K562 (cell line): ENCODE results near the gene UQCRH. TPM values are rescaled to one million over a fixed set of nuclear protein-coding genes. Genes with fewer than 3 reads are reported as not detected.

Source experiments
- ATAC-seq: fragments of 200-7000 bp; cut with Tn5 transposase; 3 replicates; pipeline ENCODE4 v1.9.1; 2020; ENCODE audit warnings: moderate library complexity
- BruUV-seq: library from RNA; stranded (reverse); fragments of 400-500 nt; replicated peaks from 2 replicates; lab custom pipeline; 2021; lab: Mats Ljungman, UMichigan
- CTCF ChIA-PET: fragments of 300-600 bp; formaldehyde crosslinking; extraction: SDS; loops from one replicate; lab custom pipeline; 2021; ENCODE audit warnings: low intra/inter-chr PET ratio; lab: Yijun Ruan, JAX
- POLR2A ChIA-PET: fragments of 300-600, 350-650 bp; sonication (Branson Sonifier 250); formaldehyde crosslinking; extraction: SDS; loops from one replicate; lab custom pipeline; 2021; ENCODE audit warnings: antibody characterized with exemption, inconsistent platforms; lab: Yijun Ruan, JAX
- DNase-seq, 4 experiments: peaks; one replicate each; pipeline versions ENCODE4 v3.0.0 to v3.0.0-alpha.2; 2011 to 2018; ENCODE audit warnings: low spot score in 3 of 4, mixed read lengths in 3 of 4; ENCODE audit errors: extremely low read depth in 1 of 4
- FAIRE-seq: peaks from 2 replicates; lab custom pipeline; 2011; peaks lifted over from hg19 to GRCh38; lab: Jason Lieb, UNC
- H2AFZ ChIP-seq: 2 replicates; pipeline ENCODE4 v1.6.0; 2011; ENCODE audit warnings: low read depth, low read length, control low read depth, inconsistent platforms
- H3K27ac ChIP-seq: fragments of 200-600 bp; 3 replicates; pipeline ENCODE4 v1.8.0; 2011; ENCODE audit warnings: low read depth, mild to moderate bottlenecking, control low read depth, inconsistent platforms, low read length, moderate library complexity, mixed read lengths; ENCODE audit errors: extremely low read depth
- H3K27me3 ChIP-seq, 2 experiments: fragments of 300-600 bp in 1 of 2; 2 replicates in 1 of 2; 3 replicates in 1 of 2; pipeline versions ENCODE4 v1.6.0 to v1.8.0; 2011; ENCODE audit warnings: inconsistent platforms in 2 of 2, low read length in 2 of 2, mild to moderate bottlenecking in 1 of 2, mixed read lengths in 1 of 2, moderate library complexity in 1 of 2; ENCODE audit not compliant: control insufficient read depth in 2 of 2, insufficient read depth in 2 of 2
- H3K36me3 ChIP-seq: fragments of 300-600 bp; 3 replicates; pipeline ENCODE4 v1.8.0; 2011; ENCODE audit warnings: mild to moderate bottlenecking, low read length, inconsistent platforms; ENCODE audit not compliant: control insufficient read depth, insufficient read depth
- H3K4me1 ChIP-seq, 2 experiments: fragments of 200-600 bp in 1 of 2; replicated peaks in 1 of 2; 2 replicates in 1 of 2; 3 replicates in 1 of 2; pipeline versions ENCODE4 v1.5.1 to v1.8.0; 2011; ENCODE audit warnings: inconsistent platforms in 2 of 2, low read length in 2 of 2, mild to moderate bottlenecking in 1 of 2, mixed read lengths in 1 of 2, moderate library complexity in 1 of 2; ENCODE audit not compliant: control insufficient read depth in 2 of 2, insufficient read depth in 2 of 2
- H3K4me2 ChIP-seq: 2 replicates; pipeline ENCODE4 v1.6.1; 2011; ENCODE audit warnings: low read length, control low read depth, inconsistent platforms, mixed read lengths; ENCODE audit not compliant: insufficient read depth
- H3K4me3 ChIP-seq: fragments of 200-600 bp; sonication (generic), shearing (Covaris generic); 2 replicates; pipeline ENCODE4 v1.5.1; 2016; ENCODE audit warnings: control low read depth, inconsistent platforms
- H3K79me2 ChIP-seq: fragments of 200-600 bp; 3 replicates; pipeline ENCODE4 v1.8.0; 2011; ENCODE audit warnings: low read length, inconsistent platforms; ENCODE audit not compliant: control insufficient read depth, insufficient read depth
- H3K9ac ChIP-seq, 2 experiments: 2 replicates each; pipeline versions ENCODE4 v1.6.0 to v1.6.1; 2011; ENCODE audit warnings: low read depth in 2 of 2, low read length in 2 of 2, control low read depth in 1 of 2, inconsistent platforms in 1 of 2, mild to moderate bottlenecking in 1 of 2, mixed read lengths in 1 of 2; ENCODE audit not compliant: insufficient read depth in 1 of 2
- H3K9me1 ChIP-seq: one replicate; pipeline ENCODE4 v1.6.0; 2011; ENCODE audit warnings: inconsistent platforms, mild to moderate bottlenecking, low read length, moderate library complexity; ENCODE audit not compliant: control insufficient read depth, insufficient read depth
- H3K9me3 ChIP-seq: replicated peaks from 2 replicates; pipeline ENCODE4 v1.5.1; 2011; ENCODE audit warnings: low read depth, low read length, inconsistent platforms; ENCODE audit not compliant: control insufficient read depth, insufficient read depth
- H4K20me1 ChIP-seq: replicated peaks from 2 replicates; pipeline ENCODE4 v1.6.1; 2011; ENCODE audit warnings: low read length, inconsistent platforms, mixed read lengths; ENCODE audit not compliant: control insufficient read depth, insufficient read depth
- ATF3 ChIP-seq, 2 experiments: fragments of 450-650 bp in 1 of 2; sonication (generic) in 1 of 2; formaldehyde crosslinking in 1 of 2; IDR thresholded peaks in 1 of 2; conservative IDR thresholded peaks in 1 of 2; 2 replicates each; pipeline versions ENCODE4 v1.6.1 to v1.8.1; 2016 to 2023; ENCODE audit warnings: mild to moderate bottlenecking in 2 of 2, moderate library complexity in 2 of 2, inconsistent platforms in 1 of 2, missing genetic modification reagents in 1 of 2
- COPS2 ChIP-seq: fragments of 450-650 bp; conservative IDR thresholded peaks from 2 replicates; pipeline ENCODE4 v1.6.1; 2016; ENCODE audit warnings: mild to moderate bottlenecking, moderate library complexity
- FOXJ2 ChIP-seq: fragments of 200-800 bp; sonication (Bioruptor generic); IDR thresholded peaks from 2 replicates; pipeline ENCODE4 v1.6.1; 2016; ENCODE audit warnings: missing genetic modification characterization, missing compliant biosample characterization
- HLTF ChIP-seq: fragments of 450-650 bp; IDR thresholded peaks from 2 replicates; pipeline ENCODE4 v1.6.1; 2016
- KAT8 ChIP-seq: fragments of 450-650 bp; IDR thresholded peaks from 2 replicates; pipeline ENCODE4 v1.6.1; 2016; ENCODE audit warnings: low read depth, mild to moderate bottlenecking
- LARP7 ChIP-seq: fragments of 450-650 bp; IDR thresholded peaks from 2 replicates; pipeline ENCODE4 v1.6.1; 2016
- SRSF3 ChIP-seq: fragments of 200-400 bp; formaldehyde crosslinking; IDR thresholded peaks from 2 replicates; pipeline ENCODE4 v1.6.1; 2016; ENCODE audit warnings: mild to moderate bottlenecking, low read length, moderate library complexity; ENCODE audit not compliant: insufficient read depth
- SRSF7 ChIP-seq: fragments of 200-400 bp; formaldehyde crosslinking; optimal IDR thresholded peaks from 2 replicates; pipeline ENCODE3; 2017; ENCODE audit warnings: mild to moderate bottlenecking, low read depth, low read length
- STAT6 ChIP-seq: sonication (generic); formaldehyde crosslinking; IDR thresholded peaks from 2 replicates; pipeline ENCODE4 v1.8.1; 2023; ENCODE audit warnings: mild to moderate bottlenecking, missing genetic modification reagents
- TAF15 ChIP-seq: fragments of 200-400 bp; formaldehyde crosslinking; IDR thresholded peaks from 2 replicates; pipeline ENCODE4 v1.6.1; 2017; ENCODE audit warnings: mild to moderate bottlenecking, low read depth, low read length, moderate library complexity
- TCF7 ChIP-seq: sonication (generic); IDR thresholded peaks from 2 replicates; pipeline ENCODE4 v1.6.1; 2016; ENCODE audit warnings: antibody characterized with exemption, borderline replicate concordance
- USF1 ChIP-seq: sonication (generic); formaldehyde crosslinking; IDR thresholded peaks from 2 replicates; pipeline ENCODE4 v1.9.0; 2022; ENCODE audit warnings: mild to moderate bottlenecking, missing genetic modification reagents
- ZNF143 ChIP-seq: sonication (generic); formaldehyde crosslinking; IDR thresholded peaks from 2 replicates; pipeline ENCODE4 v1.9.0; 2022; ENCODE audit warnings: mild to moderate bottlenecking, missing genetic modification reagents
- ZNF184 ChIP-seq: sonication (generic); formaldehyde crosslinking; IDR thresholded peaks from 2 replicates; pipeline ENCODE4 v1.5.0; 2020; ENCODE audit warnings: missing genetic modification reagents
- ZNF41 ChIP-seq: fragments of 250-450 bp; sonication (Bioruptor Pico); conservative IDR thresholded peaks from 2 replicates; pipeline ENCODE4 v1.4.0; 2020; ENCODE audit warnings: mild to moderate bottlenecking
- ZNF75A ChIP-seq: fragments of 450-650 bp; formaldehyde crosslinking; IDR thresholded peaks from 2 replicates; pipeline ENCODE4 v1.4.0; 2020; ENCODE audit warnings: mild to moderate bottlenecking
- WGBS: fragments of 100-300 bp; shearing (Covaris generic); methylation state at CpG from one replicate; pipeline ENCODE4 v1.1.6; 2016; ENCODE audit warnings: low coverage, mixed read lengths; ENCODE audit not compliant: insufficient coverage; ENCODE audit errors: missing lambda C conversion rate; 5-methylcytosine and 5-hydroxymethylcytosine counted together
- in situ Hi-C: fragments of 300-500 bp; cut with MboI; formaldehyde crosslinking; loops from 4 replicates; pipeline ENCODE4 v1.15.0; 2018; ENCODE audit warnings: inconsistent platforms, mixed read lengths
- intact Hi-C: fragments of 100-400 bp; cut with micrococcal nuclease; formaldehyde crosslinking; loops from 2 replicates; pipeline ENCODE4 v1.14.2; 2022
- polyA plus RNA-seq, 8 experiments: library from polyadenylated mRNA; depleted of rRNA in 4 of 8; stranded (reverse) in 5 of 8; unstranded in 3 of 8; fragments of >200 nt; fragmentation: Nextera tagmentation in 2 of 8; fragmentation: Illumina TruSeq in 1 of 8; extraction: Ambion mirVana in 2 of 8; extraction: Trizol in 1 of 8; gene quantifications; 2 replicates each; pipeline versions ENCODE4 v1.2.1 to v1.2.3, GENCODE V29; 2011 to 2014; ENCODE audit warnings: inconsistent platforms in 1 of 8, missing spikeins in 1 of 8
- total RNA-seq, 7 experiments: library from RNA; depleted of rRNA in 6 of 7; stranded (reverse); fragments of >200 nt in 6 of 7; fragmentation: Illumina TruSeq in 2 of 7; extraction: Trizol in 2 of 7; gene quantifications; 2 replicates each; pipeline versions ENCODE4 v1.2.1 to v1.2.3, GENCODE V29; 2011 to 2021; ENCODE audit warnings: low replicate concordance in 1 of 7

Gene UQCRH
- total and polyA plus RNA-seq, 9 of the 15 experiments (the other 6 are each of a cell fraction or from before 2014, with no cell fraction given): 1,267 to 5,184 (median 2,410) TPM

- CTCF ChIA-PET: no interaction called here
Observed at GRCh38 chr1:46342677-46343350, 39.3 kb downstream of the UQCRH start.

More at GRCh38 chr1:46342677-46343350, 39.3 kb downstream of the UQCRH start:
- H3K4me1 ChIP-seq: peaks cover 28 to 29% of the 10 kb centered on the region in 2 experiments
- TF ChIP-seq FOXJ2 (tag) (no peak), ZNF184 (CRISPR knock-in tag) (no peak), ZNF143 (CRISPR knock-in tag) (no peak), ATF3 (IDR thresholded peaks at IDR 0.05) (no peak), ATF3 (CRISPR knock-in tag; conservative IDR thresholded peaks at IDR 0.05) (no peak), SRSF7 (no peak), TCF7 (no peak), ZNF75A (CRISPR knock-in tag) (no peak), ZNF41 (CRISPR knock-in tag) (no peak), HLTF (no peak), KAT8 (no peak), USF1 (CRISPR knock-in tag) (no peak), LARP7 (no peak), STAT6 (CRISPR knock-in tag) (no peak), TAF15 (no peak), COPS2 (no peak), SRSF3 (no peak)
- peaks cover 5% of the 10 kb centered on the region; the same call in 1 of the 2 replicates for H4K20me1 ChIP-seq
- peaks cover 11% of the 10 kb centered on the region for H3K9me1 ChIP-seq
- peaks cover 62% of the 10 kb centered on the region for H3K36me3 ChIP-seq
- BruUV-seq: no TSS peak
- H3K27ac ChIP-seq: no peak overlapping the region; the same call in 2 of the 3 replicates
- H3K79me2 ChIP-seq: peaks cover 53% of the 10 kb centered on the region
- no peak overlapping the region for H3K4me2 ChIP-seq
- POLR2A ChIA-PET: interaction anchor here (0.6 to 4.0 kb wide), 9 partner anchors 9 to 242 kb away, joined by 3 to 18 read pairs (median 3); partner anchors contain the start of genes LRRC41 and UQCRH
- no peak for ATAC-seq
- DNase-seq: no peak
- 91% methylated on average over 8 of the region's 8 CpGs for WGBS
- in situ Hi-C loops: no loop called here
- peak overlapping the region; percentile 94 to 95; a peak in 2 of 4 replicates for H3K9ac ChIP-seq
- H3K4me3 ChIP-seq: no peak overlapping the region
- intact Hi-C loops: loop anchor here (10.0 kb wide), 1 partner anchor 58 kb away; no protein-coding TSS in a partner anchor
- H3K9me3 ChIP-seq: no peaks in the 10 kb centered on the region
- H2AFZ ChIP-seq: no peak overlapping the region
- no peaks in the 10 kb centered on the region for H3K27me3 ChIP-seq
- no peak for FAIRE-seq
